Esophagus squamous epithelium (tissue), 4 donors: ENCODE data around the gene SRBD1.

Source experiments
- CTCF ChIP-seq, 6 experiments: fragments of 450-650 bp in 4 of 6; fragments of 200-600 bp in 2 of 6; sonication (generic) in 2 of 6; IDR thresholded peaks; one replicate each; pipeline ENCODE4 v1.5.1; 2016 to 2019; ENCODE audit warnings: antibody characterized with exemption in 6 of 6, mild to moderate bottlenecking in 4 of 6, moderate library complexity in 4 of 6
- POLR2A ChIP-seq, 4 donors: fragments of 450-650 bp; IDR thresholded peaks; one replicate each; pipeline ENCODE4 v1.6.1; 2017; ENCODE audit warnings: antibody characterized with exemption in 4 of 4, mild to moderate bottlenecking in 4 of 4, moderate library complexity in 3 of 4

GRCh38 chr2:45540942-45541341 is 70.1 kb downstream of the SRBD1 start:
- TF ChIP-seq POLR2A (IDR thresholded peaks at IDR 0.05) (no peak), CTCF (IDR thresholded peaks at IDR 0.05) (no peak)
